Peyer's patch (tissue), 4 donors: ENCODE data around the gene POP5.

Source experiments
- CTCF ChIP-seq, 6 experiments: fragments of 450-650 bp in 4 of 6; fragments of 200-600 bp in 2 of 6; sonication (generic) in 1 of 6; IDR thresholded peaks; one replicate each; pipeline ENCODE4 v1.5.1; 2017 to 2019; ENCODE audit warnings: antibody characterized with exemption in 6 of 6, mild to moderate bottlenecking in 3 of 6, moderate library complexity in 1 of 6
- POLR2A ChIP-seq, 2 donors: fragments of 450-650 bp; IDR thresholded peaks; one replicate each; pipeline ENCODE4 v1.5.1; 2017; ENCODE audit warnings: antibody characterized with exemption in 2 of 2, mild to moderate bottlenecking in 2 of 2, moderate library complexity in 2 of 2

- TF ChIP-seq CTCF (IDR thresholded peaks at IDR 0.05) (peak in 5 of 6 experiments; percentile 10 to 68 (median 58)), POLR2A (IDR thresholded peaks at IDR 0.05) (no peak)
Measured at GRCh38 chr12:120584343-120585149, 3.3 kb upstream of the POP5 start.
